Cardiac muscle cell (in vitro differentiated cells and primary cell): Measurements from ENCODE around the gene FBP2. TPM values are rescaled to one million over a fixed set of nuclear protein-coding genes. Genes with fewer than 3 reads are reported as not detected.

ENCODE experiments used
- DNase-seq, 2 donors: peaks; one replicate each; pipeline versions ENCODE4 v3.0.0 to v3.0.0-alpha.2; 2010 to 2017; ENCODE audit warnings: low read depth in 1 of 2, low spot score in 1 of 2
- H3K27ac ChIP-seq: fragments of 200-600 bp; sonication (generic); 2 replicates; pipeline ENCODE4 v1.5.1; 2016
- H3K27me3 ChIP-seq: fragments of 200-600 bp; sonication (generic); 2 replicates; pipeline ENCODE4 v1.6.0; 2016; ENCODE audit warnings: control low read depth
- H3K36me3 ChIP-seq: fragments of 200-600 bp; sonication (generic); 2 replicates; pipeline ENCODE4 v1.5.1; 2016; ENCODE audit warnings: control low read depth
- H3K4me1 ChIP-seq: fragments of 200-600 bp; sonication (generic); 2 replicates; pipeline ENCODE4 v1.8.1; 2017; ENCODE audit warnings: low read depth, mild to moderate bottlenecking, mixed run types
- H3K4me3 ChIP-seq: fragments of 200-600 bp; sonication (generic); 2 replicates; pipeline ENCODE4 v1.5.1; 2016; ENCODE audit warnings: mild to moderate bottlenecking
- H3K9me3 ChIP-seq: fragments of 200-600 bp; sonication (generic); 2 replicates; pipeline ENCODE4 v1.5.1; 2017; ENCODE audit warnings: low read depth, mild to moderate bottlenecking, control low read depth
- CTCF ChIP-seq: IDR thresholded peaks from 2 replicates; pipeline ENCODE4 v1.5.1; 2012; ENCODE audit warnings: low read depth, mild to moderate bottlenecking, low read length
- polyA plus RNA-seq: library from polyadenylated mRNA; unstranded; fragments of >200 nt; fragmentation: Nextera tagmentation; extraction: Ambion mirVana; gene quantifications from 2 replicates; pipeline ENCODE4 v1.2.1, GENCODE V29; 2016
- total RNA-seq: library from RNA; depleted of rRNA; stranded (reverse); fragments of >200 nt; gene quantifications from 2 replicates; pipeline ENCODE4 v1.2.3, GENCODE V29; 2016

The FBP2 gene
- total and polyA plus RNA-seq, 2 experiments from 2014 or later, result 0.32 TPM; not detected in 1

- Histone ChIP-seq H3K27ac (no peak overlapping the region), H3K36me3 (no peaks in the 10 kb centered on the region), H3K4me3 (peak overlapping the region; percentile 41), H3K27me3 (peaks cover 70% of the 10 kb centered on the region), H3K4me1 (no peaks in the 10 kb centered on the region), H3K9me3 (no peaks in the 10 kb centered on the region)
- TF ChIP-seq CTCF, result no peak
- no peak for DNase-seq
These were observed 44.9 kb upstream of the FBP2 start for GRCh38 chr9:94638335-94639060.

GRCh38 chr9:94632737-94633136 is 39.1 kb upstream of the FBP2 start:
- Histone ChIP-seq H3K36me3 (no peaks in the 10 kb centered on the region), H3K4me3 (no peak overlapping the region), H3K27me3 (peaks cover 30% of the 10 kb centered on the region), H3K27ac (no peak overlapping the region), H3K4me1 (no peaks in the 10 kb centered on the region), H3K9me3 (no peaks in the 10 kb centered on the region)
- TF ChIP-seq CTCF, result no peak
- peak in 1 of 2 donors; percentile 13 for DNase-seq

- Histone ChIP-seq H3K27ac (no peak overlapping the region), H3K27me3 (peaks cover 19% of the 10 kb centered on the region), H3K36me3 (no peaks in the 10 kb centered on the region), H3K9me3 (no peaks in the 10 kb centered on the region), H3K4me1 (no peaks in the 10 kb centered on the region), H3K4me3 (no peak overlapping the region)
- DNase-seq, result no peak
- TF ChIP-seq CTCF, result no peak
These were observed 38.0 kb upstream of the FBP2 start for GRCh38 chr9:94631599-94631998.

GRCh38 chr9:94630833-94631232 is 37.2 kb upstream of the FBP2 start:
- Histone ChIP-seq H3K36me3 (no peaks in the 10 kb centered on the region), H3K4me3 (no peak overlapping the region), H3K9me3 (no peaks in the 10 kb centered on the region), H3K27me3 (peaks cover 11% of the 10 kb centered on the region), H3K27ac (no peak overlapping the region), H3K4me1 (no peaks in the 10 kb centered on the region)
- TF ChIP-seq CTCF, result no peak
- no peak for DNase-seq

GRCh38 chr9:94630281-94630680 is 36.7 kb upstream of the FBP2 start:
- Histone ChIP-seq H3K4me1 (no peaks in the 10 kb centered on the region), H3K27me3 (peaks cover 5% of the 10 kb centered on the region), H3K4me3 (no peak overlapping the region), H3K9me3 (no peaks in the 10 kb centered on the region), H3K27ac (no peak overlapping the region), H3K36me3 (no peaks in the 10 kb centered on the region)
- no peak for DNase-seq
- TF ChIP-seq CTCF, result no peak
